ENCODE measurements around the gene CDK12. TPM values are rescaled to one million over a fixed set of nuclear protein-coding genes. Genes with fewer than 3 reads are reported as not detected.
"Not testable (repeated sequence)": the region's sequence is repeated elsewhere in the genome, so short reads cannot be mapped to it uniquely, and the experiment has no call there.

Gene CDK12
- total RNA-seq, 1 experiment from 2014 or later: 30.7 TPM

GRCh38 chr17:39496921-39497320 is 35.6 kb downstream of the CDK12 start:
- not testable (repeated sequence) for DNase-seq (ENCODE audit: low read depth)

GRCh38 chr17:39507511-39507910 is 46.2 kb downstream of the CDK12 start:
- no peak for DNase-seq (ENCODE audit: low read depth)

GRCh38 chr17:39508987-39509386 is 47.7 kb downstream of the CDK12 start:
- no peak for DNase-seq (ENCODE audit: low read depth)

DNA sequence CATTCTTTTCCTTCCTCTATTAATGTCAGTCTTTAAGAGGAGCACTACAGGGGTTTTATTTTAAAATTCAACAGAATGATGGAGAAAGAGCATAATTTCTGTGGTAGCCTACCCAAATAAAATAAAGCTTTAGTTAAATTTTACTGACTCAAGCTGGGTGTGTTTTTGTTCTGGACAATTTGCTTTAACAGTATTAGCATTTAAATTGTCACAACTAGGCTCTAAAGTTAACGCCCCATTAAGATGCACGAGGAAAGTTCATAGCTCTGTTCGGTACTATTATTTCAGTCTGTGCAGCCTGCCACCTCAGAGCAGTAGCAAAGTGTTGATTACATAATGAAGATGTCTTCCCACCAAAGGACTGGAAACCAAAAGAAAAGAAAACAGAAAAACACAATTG is 52.0 kb downstream of the CDK12 start:
- no peak for DNase-seq (ENCODE audit: low read depth)

DNA sequence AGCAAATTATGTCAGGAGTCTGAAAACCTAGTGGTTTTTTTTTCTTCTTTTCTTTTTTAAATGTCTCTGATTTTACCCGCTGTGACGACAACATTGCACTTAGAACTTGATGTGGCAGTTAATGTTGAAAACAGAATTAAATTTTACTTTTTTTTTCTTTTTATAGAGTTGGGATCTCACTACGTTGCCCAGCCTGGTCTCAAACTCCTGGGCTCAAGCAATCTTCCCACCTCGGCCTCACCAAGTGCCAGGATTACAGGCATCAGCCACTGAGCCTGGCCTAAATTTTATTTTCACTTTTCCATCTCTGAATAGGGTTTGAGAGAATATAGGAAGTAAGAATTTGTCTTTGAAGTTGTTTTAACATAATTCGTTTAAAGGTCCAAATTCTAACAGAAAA is 52.6 kb downstream of the CDK12 start:
- DNase-seq (ENCODE audit: low read depth): no peak

DNA sequence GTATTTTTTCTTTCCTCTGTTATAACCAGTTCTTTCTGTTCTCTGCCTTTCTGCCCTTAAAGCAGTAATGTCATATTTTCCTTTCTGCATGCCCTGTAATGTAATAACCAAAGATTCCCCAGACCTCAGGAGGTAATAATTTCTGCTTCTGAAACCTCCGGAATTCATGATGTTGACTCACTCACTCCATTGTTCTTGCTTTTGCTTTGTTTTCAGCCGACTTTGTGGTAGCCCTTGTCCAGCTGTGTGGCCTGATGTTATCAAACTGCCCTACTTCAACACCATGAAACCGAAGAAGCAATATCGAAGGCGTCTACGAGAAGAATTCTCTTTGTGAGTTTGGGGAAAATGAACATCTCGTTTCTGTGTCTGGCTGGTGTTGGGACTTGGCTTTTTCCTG is 55.9 kb downstream of the CDK12 start:
- DNase-seq (ENCODE audit: low read depth): peak; percentile 23

- no peak for DNase-seq (ENCODE audit: low read depth)
Measured at GRCh38 chr17:39525801-39526506, 64.7 kb downstream of the CDK12 start.

GRCh38 chr17:39527220-39527813 is 66.0 kb downstream of the CDK12 start:
- peak; percentile 26 for DNase-seq (ENCODE audit: low read depth)

DNA sequence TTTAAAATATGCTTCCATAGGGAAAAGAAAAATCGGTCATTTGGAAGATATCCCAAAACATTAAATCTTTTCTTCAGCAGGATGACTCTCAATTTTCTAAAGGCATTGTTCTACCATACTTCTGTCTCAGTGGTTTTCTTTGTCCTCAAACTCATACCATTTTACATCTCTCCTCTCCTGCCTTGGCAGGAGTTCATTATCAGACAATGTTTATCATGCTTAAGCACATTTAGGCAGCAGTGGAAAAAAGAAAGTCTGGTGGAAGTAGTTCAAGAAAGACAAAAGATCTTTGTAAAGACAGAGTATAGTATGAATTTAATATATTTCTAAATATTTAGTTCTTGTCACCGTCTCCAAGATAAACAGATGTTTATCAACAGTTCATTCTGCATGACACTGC is 68.2 kb downstream of the CDK12 start:
- no peak for DNase-seq (ENCODE audit: low read depth)

- DNase-seq (ENCODE audit: low read depth): no peak
Measured at GRCh38 chr17:39530513-39530912, 69.2 kb downstream of the CDK12 start.

DNA sequence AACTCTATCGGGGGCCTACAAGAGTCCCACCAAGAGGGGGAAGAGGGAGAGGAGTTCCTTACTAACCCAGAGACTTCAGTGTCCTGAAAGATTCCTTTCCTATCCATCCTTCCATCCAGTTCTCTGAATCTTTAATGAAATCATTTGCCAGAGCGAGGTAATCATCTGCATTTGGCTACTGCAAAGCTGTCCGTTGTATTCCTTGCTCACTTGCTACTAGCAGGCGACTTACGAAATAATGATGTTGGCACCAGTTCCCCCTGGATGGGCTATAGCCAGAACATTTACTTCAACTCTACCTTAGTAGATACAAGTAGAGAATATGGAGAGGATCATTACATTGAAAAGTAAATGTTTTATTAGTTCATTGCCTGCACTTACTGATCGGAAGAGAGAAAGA is 70.0 kb downstream of the CDK12 start:
- no peak for DNase-seq (ENCODE audit: low read depth)

- no peak for DNase-seq (ENCODE audit: low read depth)
Measured at GRCh38 chr17:39533891-39534290, 72.6 kb downstream of the CDK12 start.

GRCh38 chr17:39534768-39535405 is 73.6 kb downstream of the CDK12 start:
- no peak for DNase-seq (ENCODE audit: low read depth)

- DNase-seq (ENCODE audit: low read depth): no peak
Measured at GRCh38 chr17:39536468-39536867, 75.2 kb downstream of the CDK12 start.

DNA sequence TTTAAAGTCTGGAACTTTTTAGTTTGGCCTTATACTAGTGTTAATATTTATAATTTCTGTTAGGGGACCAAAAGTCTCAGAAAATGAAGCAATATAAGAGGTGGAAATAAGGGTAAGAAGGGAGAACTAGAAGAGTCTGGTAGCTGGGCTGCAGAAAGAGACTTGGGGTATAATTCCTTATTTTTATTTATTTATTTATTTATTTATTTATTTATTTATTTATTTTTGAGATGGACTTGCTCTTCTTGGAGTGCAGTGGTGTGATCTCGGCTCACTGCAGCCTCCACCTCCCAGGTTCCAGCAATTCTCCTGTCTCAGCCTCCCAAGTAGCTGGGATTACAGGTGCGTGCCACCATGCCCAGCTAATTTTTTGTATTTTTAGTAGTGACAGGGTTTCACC is 76.1 kb downstream of the CDK12 start:
- DNase-seq (ENCODE audit: low read depth): not testable (repeated sequence)

- peak; percentile 6 for DNase-seq (ENCODE audit: low read depth)
Measured at GRCh38 chr17:39538866-39539265, 77.6 kb downstream of the CDK12 start.

GRCh38 chr17:39540611-39541010 is 79.3 kb downstream of the CDK12 start:
- DNase-seq (ENCODE audit: low read depth): no peak

- DNase-seq (ENCODE audit: low read depth): no peak
Measured at GRCh38 chr17:39541652-39542051, 80.4 kb downstream of the CDK12 start.

GRCh38 chr17:39543176-39543575 is 81.9 kb downstream of the CDK12 start:
- no peak for DNase-seq (ENCODE audit: low read depth)

DNA sequence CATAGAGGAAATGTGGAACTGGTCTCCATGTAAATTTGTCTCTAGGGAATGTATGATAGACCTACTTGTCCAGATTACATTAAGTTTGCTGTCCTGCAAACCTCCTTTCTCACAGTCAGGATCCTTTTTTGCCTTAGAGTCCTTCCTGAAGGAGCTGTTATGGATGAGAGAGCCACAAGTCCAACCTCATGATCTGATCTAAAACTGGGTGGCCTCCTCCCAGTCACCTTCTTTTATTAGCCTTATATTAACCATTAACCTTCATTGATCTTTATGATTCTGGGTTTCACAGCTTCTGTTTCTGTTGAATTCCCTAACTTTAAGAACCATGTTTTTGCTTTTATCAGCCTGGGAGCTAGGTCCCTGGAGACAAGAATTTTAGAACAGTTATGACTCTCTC is 82.4 kb downstream of the CDK12 start:
- no peak for DNase-seq (ENCODE audit: low read depth)

DNA sequence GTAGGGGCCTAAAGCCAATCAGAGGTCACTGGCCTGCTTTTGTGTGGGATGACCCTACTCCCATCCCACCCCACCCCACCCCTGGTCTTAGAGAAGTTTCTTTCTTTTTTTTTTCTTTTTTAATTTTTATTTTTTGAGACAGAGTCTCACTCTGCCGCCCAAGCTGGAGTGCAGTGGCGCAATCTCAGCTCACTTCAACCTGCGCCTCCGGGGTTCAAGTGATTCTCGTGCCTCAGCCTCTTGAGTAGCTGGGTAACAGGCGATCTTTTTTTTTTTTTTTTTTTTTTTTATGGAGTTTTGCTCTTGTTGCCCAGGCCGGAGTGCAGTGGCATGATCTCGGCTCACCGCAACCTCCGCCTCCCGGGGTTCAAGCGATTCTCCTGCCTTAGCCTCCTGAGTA is 83.1 kb downstream of the CDK12 start:
- DNase-seq (ENCODE audit: low read depth): not testable (repeated sequence)

- DNase-seq (ENCODE audit: low read depth): peak; percentile 27
Measured at GRCh38 chr17:39547713-39548478, 86.6 kb downstream of the CDK12 start.

Data from M059J (cell line).